ENCODE data around the gene KAT8. TPM values are rescaled to one million over a fixed set of nuclear protein-coding genes. Genes with fewer than 3 reads are reported as not detected.
A peak's percentile ranks its signal among the peaks of the same experiment; 100 is the strongest.

Gene KAT8
- total RNA-seq, 6 experiments from 2014 or later, result 20.4 to 29.9 (median 25.2) TPM

DNA sequence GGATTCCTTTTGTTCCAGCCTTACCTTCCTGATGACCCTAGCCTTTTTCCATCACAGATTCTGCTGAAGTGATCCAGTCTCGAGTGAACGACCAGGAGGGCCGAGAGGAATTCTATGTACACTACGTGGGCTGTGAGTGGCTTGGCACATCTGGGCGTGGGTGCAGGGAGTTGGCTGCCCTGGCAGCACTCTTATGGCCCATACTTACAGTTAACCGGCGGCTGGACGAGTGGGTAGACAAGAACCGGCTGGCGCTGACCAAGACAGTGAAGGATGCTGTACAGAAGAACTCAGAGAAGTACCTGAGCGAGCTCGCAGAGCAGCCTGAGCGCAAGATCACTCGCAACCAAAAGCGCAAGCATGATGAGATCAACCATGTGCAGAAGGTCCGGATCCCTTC lies 2.7 kb downstream of the KAT8 start:
- no peak overlapping the region for H3K27ac ChIP-seq
- no peak overlapping the region for H3K4me3 ChIP-seq
- TF ChIP-seq, protein P1, sequence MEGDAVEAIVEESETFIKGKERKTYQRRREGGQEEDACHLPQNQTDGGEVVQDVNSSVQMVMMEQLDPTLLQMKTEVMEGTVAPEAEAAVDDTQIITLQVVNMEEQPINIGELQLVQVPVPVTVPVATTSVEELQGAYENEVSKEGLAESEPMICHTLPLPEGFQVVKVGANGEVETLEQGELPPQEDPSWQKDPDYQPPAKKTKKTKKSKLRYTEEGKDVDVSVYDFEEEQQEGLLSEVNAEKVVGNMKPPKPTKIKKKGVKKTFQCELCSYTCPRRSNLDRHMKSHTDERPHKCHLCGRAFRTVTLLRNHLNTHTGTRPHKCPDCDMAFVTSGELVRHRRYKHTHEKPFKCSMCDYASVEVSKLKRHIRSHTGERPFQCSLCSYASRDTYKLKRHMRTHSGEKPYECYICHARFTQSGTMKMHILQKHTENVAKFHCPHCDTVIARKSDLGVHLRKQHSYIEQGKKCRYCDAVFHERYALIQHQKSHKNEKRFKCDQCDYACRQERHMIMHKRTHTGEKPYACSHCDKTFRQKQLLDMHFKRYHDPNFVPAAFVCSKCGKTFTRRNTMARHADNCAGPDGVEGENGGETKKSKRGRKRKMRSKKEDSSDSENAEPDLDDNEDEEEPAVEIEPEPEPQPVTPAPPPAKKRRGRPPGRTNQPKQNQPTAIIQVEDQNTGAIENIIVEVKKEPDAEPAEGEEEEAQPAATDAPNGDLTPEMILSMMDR (IDR thresholded peaks at IDR 0.05), result no peak
- no peak for TF ChIP-seq POLR2A (IDR thresholded peaks at IDR 0.05)
- WGBS (ENCODE audit: insufficient coverage, low coverage, low lambda C conversion rate, missing lambda C conversion rate), result 98% methylated on average over 11 of the region's 16 CpGs
- DNase-seq (no peak), ATAC-seq (no peak)
- peaks cover 0 to 15% (median 6%) of the 10 kb centered on the region in 4 donors for H3K4me1 ChIP-seq
- no peaks in the 10 kb centered on the region for H3K27me3 ChIP-seq
- peaks cover 0 to 39% (median 11%) of the 10 kb centered on the region in 4 donors for H3K36me3 ChIP-seq
- H3K9me3 ChIP-seq, result no peaks in the 10 kb centered on the region
- intact Hi-C loops (cut with DNase I), result no loop called here

DNA sequence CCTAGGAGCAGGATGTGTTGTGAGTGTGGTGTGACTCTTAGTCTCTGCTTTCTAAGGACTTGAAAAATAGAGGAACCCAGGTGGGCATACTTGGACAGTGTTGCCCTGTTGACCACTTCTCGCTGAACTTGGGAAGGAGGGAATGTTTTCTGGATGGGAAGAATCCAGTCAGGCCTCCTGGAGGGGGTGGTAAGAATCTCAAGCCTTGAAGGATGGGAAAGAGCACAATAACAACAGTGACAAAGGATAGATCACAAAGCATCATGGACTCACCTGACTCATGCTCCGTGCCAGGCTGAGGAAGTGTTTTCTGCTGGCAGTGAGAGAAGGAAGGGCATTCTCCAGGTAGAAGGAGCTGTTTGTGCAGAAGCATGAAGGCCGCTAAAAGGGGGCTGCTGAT lies 8.4 kb downstream of the KAT8 start:
- WGBS (ENCODE audit: insufficient coverage, low coverage, low lambda C conversion rate, missing lambda C conversion rate), result 100% methylated on average over 1 of the region's 3 CpGs
- Histone ChIP-seq H3K4me3 (no peak overlapping the region), H3K36me3 (peaks cover 0 to 44% (median 6%) of the 10 kb centered on the region in 4 donors), H3K9me3 (no peaks in the 10 kb centered on the region), H3K27ac (no peak overlapping the region), H3K4me1 (no peaks in the 10 kb centered on the region), H3K27me3 (no peaks in the 10 kb centered on the region)
- TF ChIP-seq POLR2A (IDR thresholded peaks at IDR 0.05), result no peak
- TF ChIP-seq, protein P1 (IDR thresholded peaks at IDR 0.05), result no peak
- intact Hi-C loops (cut with DNase I), result no loop called here
- DNase-seq (no peak), ATAC-seq (no peak)

DNA sequence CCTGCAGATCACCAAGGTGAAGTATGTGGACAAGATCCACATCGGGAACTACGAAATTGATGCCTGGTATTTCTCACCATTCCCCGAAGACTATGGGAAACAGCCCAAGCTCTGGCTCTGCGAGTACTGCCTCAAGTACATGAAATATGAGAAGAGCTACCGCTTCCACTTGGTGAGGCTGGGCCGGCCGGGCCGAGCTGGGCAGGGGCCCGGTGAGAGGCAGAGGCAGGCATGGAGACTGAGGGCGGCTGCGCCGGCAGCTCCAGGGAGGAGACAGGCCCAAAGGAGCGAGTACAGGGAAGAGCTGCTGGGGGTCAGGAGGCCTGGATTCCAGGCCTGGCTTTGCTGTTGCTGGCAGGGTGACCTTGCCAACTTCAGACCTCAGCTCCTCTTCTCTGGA lies 9.7 kb downstream of the KAT8 start:
- no peaks in the 10 kb centered on the region for H3K4me1 ChIP-seq
- intact Hi-C loops (cut with DNase I), result no loop called here

DNA sequence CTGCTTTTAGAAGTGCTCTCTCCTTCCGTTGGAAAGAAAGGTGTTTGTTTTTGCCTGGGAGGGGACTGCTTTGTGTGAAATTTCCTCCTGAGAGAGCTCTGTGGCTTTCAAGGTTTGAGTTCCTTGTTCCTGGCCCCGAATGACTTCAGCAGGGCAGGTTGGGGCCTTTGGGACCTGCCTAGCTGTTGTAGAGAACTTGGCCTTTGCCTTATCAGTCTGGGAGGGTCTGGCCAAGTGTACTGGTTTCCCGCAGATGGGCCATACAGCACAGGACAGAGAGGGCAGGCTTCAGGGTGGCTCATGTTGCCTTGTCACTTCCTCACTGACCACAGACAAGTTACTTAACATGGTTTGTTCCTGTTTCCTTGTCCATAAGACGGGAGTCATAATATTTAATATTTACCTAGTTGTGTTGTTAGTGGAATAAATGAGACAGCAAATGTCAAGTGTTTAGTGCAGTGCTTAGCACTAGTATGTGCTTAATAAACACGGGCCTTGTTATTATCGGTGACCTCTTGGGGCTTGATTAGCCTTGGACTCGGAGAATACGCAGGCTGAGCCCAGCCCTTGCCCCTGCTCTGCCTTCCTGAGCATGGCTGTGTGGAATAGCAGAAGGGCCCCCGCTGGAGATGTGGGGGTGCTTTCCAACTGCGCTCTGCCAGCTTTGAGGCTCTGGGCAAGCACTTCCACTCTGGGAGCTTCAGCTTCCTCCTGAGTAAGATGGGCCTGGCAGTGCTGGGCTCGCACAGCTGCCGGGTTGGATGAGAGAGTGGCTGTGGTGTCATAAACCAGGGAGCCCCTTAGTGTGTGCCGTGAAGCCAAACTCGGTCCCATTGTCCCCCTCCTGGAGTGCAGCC lies 11.5 kb downstream of the KAT8 start:
- DNase-seq (no peak), ATAC-seq (peak; percentile 43 to 75 (median 62))
- TF ChIP-seq POLR2A (IDR thresholded peaks at IDR 0.05), result peak; percentile 29
- TF ChIP-seq, protein P1 (IDR thresholded peaks at IDR 0.05), result no peak
- H3K27ac ChIP-seq, result peak overlapping the region; percentile 55 to 78 (median 73)
- H3K9me3 ChIP-seq, result no peaks in the 10 kb centered on the region
- peaks cover 0 to 28% (median 3%) of the 10 kb centered on the region in 4 donors for H3K36me3 ChIP-seq
- no peaks in the 10 kb centered on the region for H3K27me3 ChIP-seq
- no peaks in the 10 kb centered on the region for H3K4me1 ChIP-seq
- WGBS (ENCODE audit: insufficient coverage, low coverage, low lambda C conversion rate, missing lambda C conversion rate), result 62% methylated on average over 6 of the region's 14 CpGs
- no peak overlapping the region for H3K4me3 ChIP-seq
- intact Hi-C loops (cut with DNase I), result no loop called here

More for the DNA sequence above, 9.7 kb downstream of the KAT8 start:
- TF ChIP-seq, protein P1 (IDR thresholded peaks at IDR 0.05), result no peak
- TF ChIP-seq POLR2A (IDR thresholded peaks at IDR 0.05), result no peak
- Histone ChIP-seq H3K4me3 (no peak overlapping the region), H3K36me3 (peaks cover 0 to 44% (median 4%) of the 10 kb centered on the region in 4 donors), H3K27me3 (no peaks in the 10 kb centered on the region), H3K9me3 (no peaks in the 10 kb centered on the region), H3K27ac (no peak overlapping the region)
- ATAC-seq (no peak), DNase-seq (no peak)
- no CpG with 5 or more reads among the region's 13 CpGs for WGBS (ENCODE audit: insufficient coverage, low coverage, low lambda C conversion rate, missing lambda C conversion rate)
